Measurements from ENCODE around the gene GCK.

Gene GCK

DNA sequence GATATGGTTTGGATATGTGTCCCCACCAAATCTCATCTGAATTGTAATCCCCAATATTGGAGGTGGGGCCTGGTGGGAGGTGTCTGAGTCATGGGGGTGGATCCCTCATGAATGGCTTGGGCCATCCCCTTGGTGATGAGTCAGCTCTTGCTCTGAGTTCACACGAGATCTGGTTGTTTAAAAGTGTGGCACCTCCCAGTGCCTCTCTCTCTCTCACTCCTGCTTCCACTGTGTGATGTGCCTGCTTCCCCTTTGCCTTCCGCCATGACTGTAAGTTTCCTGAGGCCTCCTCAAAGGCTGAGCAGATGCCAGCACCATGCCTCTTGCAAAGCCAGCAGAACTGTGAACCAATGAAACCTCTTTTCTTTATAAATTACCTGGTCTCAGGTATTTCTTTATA is 4.8 kb upstream of the GCK start:
- TF ChIP-seq, protein P1, sequence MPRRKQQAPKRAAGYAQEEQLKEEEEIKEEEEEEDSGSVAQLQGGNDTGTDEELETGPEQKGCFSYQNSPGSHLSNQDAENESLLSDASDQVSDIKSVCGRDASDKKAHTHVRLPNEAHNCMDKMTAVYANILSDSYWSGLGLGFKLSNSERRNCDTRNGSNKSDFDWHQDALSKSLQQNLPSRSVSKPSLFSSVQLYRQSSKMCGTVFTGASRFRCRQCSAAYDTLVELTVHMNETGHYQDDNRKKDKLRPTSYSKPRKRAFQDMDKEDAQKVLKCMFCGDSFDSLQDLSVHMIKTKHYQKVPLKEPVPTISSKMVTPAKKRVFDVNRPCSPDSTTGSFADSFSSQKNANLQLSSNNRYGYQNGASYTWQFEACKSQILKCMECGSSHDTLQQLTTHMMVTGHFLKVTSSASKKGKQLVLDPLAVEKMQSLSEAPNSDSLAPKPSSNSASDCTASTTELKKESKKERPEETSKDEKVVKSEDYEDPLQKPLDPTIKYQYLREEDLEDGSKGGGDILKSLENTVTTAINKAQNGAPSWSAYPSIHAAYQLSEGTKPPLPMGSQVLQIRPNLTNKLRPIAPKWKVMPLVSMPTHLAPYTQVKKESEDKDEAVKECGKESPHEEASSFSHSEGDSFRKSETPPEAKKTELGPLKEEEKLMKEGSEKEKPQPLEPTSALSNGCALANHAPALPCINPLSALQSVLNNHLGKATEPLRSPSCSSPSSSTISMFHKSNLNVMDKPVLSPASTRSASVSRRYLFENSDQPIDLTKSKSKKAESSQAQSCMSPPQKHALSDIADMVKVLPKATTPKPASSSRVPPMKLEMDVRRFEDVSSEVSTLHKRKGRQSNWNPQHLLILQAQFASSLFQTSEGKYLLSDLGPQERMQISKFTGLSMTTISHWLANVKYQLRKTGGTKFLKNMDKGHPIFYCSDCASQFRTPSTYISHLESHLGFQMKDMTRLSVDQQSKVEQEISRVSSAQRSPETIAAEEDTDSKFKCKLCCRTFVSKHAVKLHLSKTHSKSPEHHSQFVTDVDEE (CRISPR knock-in tag; IDR thresholded peaks at IDR 0.05): no peak
- TF ChIP-seq PPARA (CRISPR knock-in tag; IDR thresholded peaks at IDR 0.05; ENCODE audit: borderline replicate concordance) (no peak), CSDC2 (CRISPR knock-in tag; IDR thresholded peaks at IDR 0.05) (no peak), BACH2 (CRISPR knock-in tag; IDR thresholded peaks at IDR 0.05; ENCODE audit: borderline replicate concordance) (no peak), ESRRG (CRISPR knock-in tag; IDR thresholded peaks at IDR 0.05) (no peak), OSR1 (CRISPR knock-in tag; IDR thresholded peaks at IDR 0.05) (no peak), TCF4 (CRISPR knock-in tag; IDR thresholded peaks at IDR 0.05; ENCODE audit: borderline replicate concordance) (no peak), GLIS3 (CRISPR knock-in tag; IDR thresholded peaks at IDR 0.05) (no peak), ZNF70 (CRISPR knock-in tag; IDR thresholded peaks at IDR 0.05) (no peak), ARNTL (CRISPR knock-in tag; IDR thresholded peaks at IDR 0.05; ENCODE audit: borderline replicate concordance, low read depth) (no peak), ZNF565 (CRISPR knock-in tag; conservative IDR thresholded peaks at IDR 0.05; ENCODE audit: low read depth) (no peak), ZC3H10 (CRISPR knock-in tag; IDR thresholded peaks at IDR 0.05) (no peak), ZFP30 (CRISPR knock-in tag; IDR thresholded peaks at IDR 0.05) (no peak)
- TF ChIP-seq, protein P2, sequence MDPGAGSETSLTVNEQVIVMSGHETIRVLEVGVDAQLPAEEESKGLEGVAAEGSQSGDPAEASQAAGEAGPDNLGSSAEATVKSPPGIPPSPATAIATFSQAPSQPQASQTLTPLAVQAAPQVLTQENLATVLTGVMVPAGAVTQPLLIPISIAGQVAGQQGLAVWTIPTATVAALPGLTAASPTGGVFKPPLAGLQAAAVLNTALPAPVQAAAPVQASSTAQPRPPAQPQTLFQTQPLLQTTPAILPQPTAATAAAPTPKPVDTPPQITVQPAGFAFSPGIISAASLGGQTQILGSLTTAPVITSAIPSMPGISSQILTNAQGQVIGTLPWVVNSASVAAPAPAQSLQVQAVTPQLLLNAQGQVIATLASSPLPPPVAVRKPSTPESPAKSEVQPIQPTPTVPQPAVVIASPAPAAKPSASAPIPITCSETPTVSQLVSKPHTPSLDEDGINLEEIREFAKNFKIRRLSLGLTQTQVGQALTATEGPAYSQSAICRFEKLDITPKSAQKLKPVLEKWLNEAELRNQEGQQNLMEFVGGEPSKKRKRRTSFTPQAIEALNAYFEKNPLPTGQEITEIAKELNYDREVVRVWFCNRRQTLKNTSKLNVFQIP (CRISPR knock-in tag; IDR thresholded peaks at IDR 0.05; ENCODE audit: borderline replicate concordance, low read depth): no peak
- TF ChIP-seq, protein P3, sequence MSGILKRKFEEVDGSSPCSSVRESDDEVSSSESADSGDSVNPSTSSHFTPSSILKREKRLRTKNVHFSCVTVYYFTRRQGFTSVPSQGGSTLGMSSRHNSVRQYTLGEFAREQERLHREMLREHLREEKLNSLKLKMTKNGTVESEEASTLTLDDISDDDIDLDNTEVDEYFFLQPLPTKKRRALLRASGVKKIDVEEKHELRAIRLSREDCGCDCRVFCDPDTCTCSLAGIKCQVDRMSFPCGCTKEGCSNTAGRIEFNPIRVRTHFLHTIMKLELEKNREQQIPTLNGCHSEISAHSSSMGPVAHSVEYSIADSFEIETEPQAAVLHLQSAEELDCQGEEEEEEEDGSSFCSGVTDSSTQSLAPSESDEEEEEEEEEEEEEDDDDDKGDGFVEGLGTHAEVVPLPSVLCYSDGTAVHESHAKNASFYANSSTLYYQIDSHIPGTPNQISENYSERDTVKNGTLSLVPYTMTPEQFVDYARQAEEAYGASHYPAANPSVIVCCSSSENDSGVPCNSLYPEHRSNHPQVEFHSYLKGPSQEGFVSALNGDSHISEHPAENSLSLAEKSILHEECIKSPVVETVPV (CRISPR knock-in tag; IDR thresholded peaks at IDR 0.05): no peak
- TF ChIP-seq, protein P4, sequence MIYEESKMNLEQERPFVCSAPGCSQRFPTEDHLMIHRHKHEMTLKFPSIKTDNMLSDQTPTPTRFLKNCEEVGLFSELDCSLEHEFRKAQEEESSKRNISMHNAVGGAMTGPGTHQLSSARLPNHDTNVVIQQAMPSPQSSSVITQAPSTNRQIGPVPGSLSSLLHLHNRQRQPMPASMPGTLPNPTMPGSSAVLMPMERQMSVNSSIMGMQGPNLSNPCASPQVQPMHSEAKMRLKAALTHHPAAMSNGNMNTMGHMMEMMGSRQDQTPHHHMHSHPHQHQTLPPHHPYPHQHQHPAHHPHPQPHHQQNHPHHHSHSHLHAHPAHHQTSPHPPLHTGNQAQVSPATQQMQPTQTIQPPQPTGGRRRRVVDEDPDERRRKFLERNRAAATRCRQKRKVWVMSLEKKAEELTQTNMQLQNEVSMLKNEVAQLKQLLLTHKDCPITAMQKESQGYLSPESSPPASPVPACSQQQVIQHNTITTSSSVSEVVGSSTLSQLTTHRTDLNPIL (CRISPR knock-in tag; IDR thresholded peaks at IDR 0.05; ENCODE audit: low read depth): no peak
- no peak for ATAC-seq

DNA sequence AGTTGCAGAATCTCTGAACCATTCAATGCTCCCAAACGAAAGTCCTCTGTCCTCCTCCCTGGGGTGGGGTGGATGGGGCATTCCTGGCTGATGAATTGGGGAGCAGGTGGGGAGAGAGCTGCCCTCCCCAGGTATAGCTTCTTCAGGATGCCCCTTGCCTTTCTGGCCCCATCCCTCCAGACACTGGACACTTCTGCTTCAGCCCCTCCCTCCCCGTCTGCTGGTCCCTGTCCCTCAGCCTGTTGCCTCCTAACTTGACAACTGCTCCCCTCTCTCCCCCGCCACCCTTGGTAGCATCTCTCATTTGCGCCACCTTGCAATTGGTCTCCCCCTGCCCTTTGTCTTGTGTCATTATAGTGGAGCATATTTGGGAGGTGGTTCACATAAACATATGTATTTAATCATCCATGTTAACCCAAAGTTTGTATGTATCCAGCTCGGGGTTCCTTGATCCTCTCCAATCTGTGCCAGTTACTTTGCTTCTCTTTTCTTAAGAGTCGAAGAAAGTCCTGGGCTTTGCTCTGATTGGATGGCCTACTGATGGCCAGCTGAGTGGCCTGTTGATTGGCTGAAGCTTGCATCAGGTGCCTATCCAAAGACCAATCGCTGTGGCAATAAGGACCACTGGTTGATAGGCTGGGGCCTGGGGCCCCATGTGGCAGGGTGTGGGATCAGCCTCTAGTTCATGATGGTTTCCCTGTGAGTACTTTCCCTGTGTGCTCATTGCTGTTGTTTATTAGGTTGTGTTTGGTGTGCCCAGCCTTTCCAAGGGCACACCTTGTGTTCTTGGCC is 4.0 kb upstream of the GCK start:
- ATAC-seq: no peak
- TF ChIP-seq ISL1 (CRISPR knock-in tag; IDR thresholded peaks at IDR 0.05) (no peak), BACH2 (CRISPR knock-in tag; IDR thresholded peaks at IDR 0.05; ENCODE audit: borderline replicate concordance) (no peak)

DNA sequence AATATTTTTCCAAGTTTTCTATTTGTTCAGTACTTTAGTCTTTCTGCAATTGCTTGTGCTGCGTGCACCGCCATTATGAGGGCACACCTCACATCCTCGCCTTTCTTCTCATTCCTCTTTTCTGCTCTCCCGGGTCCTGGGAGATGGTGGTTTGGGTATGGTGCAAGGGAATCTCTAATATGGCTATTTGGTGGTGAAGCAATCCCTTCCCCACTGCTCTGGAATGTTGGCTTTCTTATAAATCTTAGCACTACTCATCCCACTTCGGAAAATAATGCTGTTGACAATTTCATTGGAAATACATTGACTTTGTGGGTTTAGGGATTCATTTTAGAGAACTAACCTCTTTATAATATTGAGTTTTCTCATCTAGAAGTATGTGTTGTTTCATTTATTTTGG is 1.9 kb upstream of the GCK start:
- no peak for ATAC-seq

More for the DNA sequence above, 1.9 kb upstream of the GCK start:
- TF ChIP-seq CSDC2 (CRISPR knock-in tag; IDR thresholded peaks at IDR 0.05) (no peak), RARB (CRISPR knock-in tag; IDR thresholded peaks at IDR 0.05) (no peak), ZNF8 (CRISPR knock-in tag; IDR thresholded peaks at IDR 0.05) (no peak), ZFP3 (CRISPR knock-in tag; IDR thresholded peaks at IDR 0.05) (no peak), PPARA (CRISPR knock-in tag; IDR thresholded peaks at IDR 0.05; ENCODE audit: borderline replicate concordance) (no peak), ZFP30 (CRISPR knock-in tag; IDR thresholded peaks at IDR 0.05) (no peak), ZNF70 (CRISPR knock-in tag; IDR thresholded peaks at IDR 0.05) (no peak), OSR1 (CRISPR knock-in tag; IDR thresholded peaks at IDR 0.05) (no peak), TOX (CRISPR knock-in tag; IDR thresholded peaks at IDR 0.05; ENCODE audit: borderline replicate concordance) (no peak), SNAI2 (CRISPR knock-in tag; IDR thresholded peaks at IDR 0.05) (no peak), ARNTL (CRISPR knock-in tag; IDR thresholded peaks at IDR 0.05; ENCODE audit: borderline replicate concordance, low read depth) (no peak), ISL1 (CRISPR knock-in tag; IDR thresholded peaks at IDR 0.05) (no peak), GLIS3 (CRISPR knock-in tag; IDR thresholded peaks at IDR 0.05) (no peak)
- TF ChIP-seq, protein P4 (CRISPR knock-in tag; IDR thresholded peaks at IDR 0.05; ENCODE audit: low read depth): no peak
- TF ChIP-seq, protein P3 (CRISPR knock-in tag; IDR thresholded peaks at IDR 0.05): no peak
- TF ChIP-seq, protein P2 (CRISPR knock-in tag; IDR thresholded peaks at IDR 0.05; ENCODE audit: borderline replicate concordance, low read depth): no peak
